Fibroblast of lung (primary cell): ENCODE data around the gene SEMG2. TPM values are rescaled to one million over a fixed set of nuclear protein-coding genes. Genes with fewer than 3 reads are reported as not detected.

Source experiments
- DNase-seq, 2 donors: peaks; one replicate each; pipeline versions ENCODE4 v3.0.0 to v3.0.0-alpha.2; 2010; ENCODE audit warnings: low read depth in 2 of 2
- H2AFZ ChIP-seq: 2 replicates; pipeline ENCODE4 v1.5.1; 2012; ENCODE audit warnings: low read length, control low read depth, inconsistent platforms
- H3K27ac ChIP-seq: 2 replicates; pipeline ENCODE4 v1.5.1; 2011; ENCODE audit warnings: low read length, control low read depth; ENCODE audit not compliant: insufficient read depth
- H3K27me3 ChIP-seq: 2 replicates; pipeline ENCODE4 v1.5.1; 2011; ENCODE audit warnings: mild to moderate bottlenecking, low read length; ENCODE audit not compliant: control insufficient read depth, insufficient read depth
- H3K36me3 ChIP-seq: 2 replicates; pipeline ENCODE4 v1.5.1; 2011; ENCODE audit warnings: low read length; ENCODE audit not compliant: control insufficient read depth, insufficient read depth
- H3K4me1 ChIP-seq: 2 replicates; pipeline ENCODE4 v1.5.1; 2011; ENCODE audit warnings: low read length; ENCODE audit not compliant: control insufficient read depth, insufficient read depth; ENCODE audit errors: extremely low read depth
- H3K4me2 ChIP-seq: 2 replicates; pipeline ENCODE4 v1.5.1; 2011; ENCODE audit warnings: low read length, control low read depth; ENCODE audit not compliant: insufficient read depth; ENCODE audit errors: extremely low read depth
- H3K4me3 ChIP-seq, 4 experiments: fragments of 200-600 bp in 1 of 4; sonication (generic) in 1 of 4; replicated peaks in 1 of 4; 2 replicates each; pipeline ENCODE4 v1.5.1; 2011 to 2016; ENCODE audit warnings: low read length in 4 of 4, low read depth in 3 of 4, mild to moderate bottlenecking in 3 of 4, control low read depth in 2 of 4, inconsistent platforms in 1 of 4, mixed read lengths in 1 of 4; ENCODE audit not compliant: insufficient read depth in 1 of 4; ENCODE audit errors: control extremely low read depth in 1 of 4
- H3K79me2 ChIP-seq: 2 replicates; pipeline ENCODE4 v1.5.1; 2012; ENCODE audit warnings: mild to moderate bottlenecking, low read length, inconsistent platforms; ENCODE audit not compliant: control insufficient read depth, insufficient read depth
- H3K9ac ChIP-seq: 2 replicates; pipeline ENCODE4 v1.5.1; 2011; ENCODE audit warnings: mild to moderate bottlenecking, low read length, control low read depth; ENCODE audit not compliant: insufficient read depth
- H3K9me3 ChIP-seq: 2 replicates; pipeline ENCODE4 v1.5.1; 2012; ENCODE audit warnings: low read depth, low read length; ENCODE audit not compliant: control insufficient read depth, insufficient read depth
- H4K20me1 ChIP-seq: 2 replicates; pipeline ENCODE4 v1.5.1; 2011; ENCODE audit warnings: low read length; ENCODE audit not compliant: control insufficient read depth, insufficient read depth; ENCODE audit errors: extremely low read depth
- CTCF ChIP-seq, 2 donors: IDR thresholded peaks in 1 of 2; conservative IDR thresholded peaks in 1 of 2; 1 replicate in 1 of 2; 2 replicates in 1 of 2; pipeline ENCODE4 v1.5.1; 2011 to 2012; ENCODE audit warnings: low read length in 2 of 2, control low read depth in 1 of 2, inconsistent platforms in 1 of 2, low read depth in 1 of 2, mild to moderate bottlenecking in 1 of 2
- EZH2 ChIP-seq: IDR thresholded peaks from 2 replicates; pipeline ENCODE4 v1.5.1; 2012; ENCODE audit warnings: low read length, control low read depth, mild to moderate bottlenecking; ENCODE audit errors: missing control alignments
- polyA plus RNA-seq, 2 donors: library from polyadenylated mRNA; depleted of rRNA in 1 of 2; stranded (reverse) in 1 of 2; unstranded in 1 of 2; fragments of >200 nt; gene quantifications; 2 replicates each; pipeline ENCODE4 v1.2.1, GENCODE V29; 2011 to 2012; ENCODE audit warnings: missing spikeins in 1 of 2
- total RNA-seq: library from RNA; depleted of rRNA; stranded (reverse); fragments of >200 nt; gene quantifications from 2 replicates; pipeline ENCODE4 v1.2.1, GENCODE V29; 2014

SEMG2 gene
- total and polyA plus RNA-seq, 2 donors (not counting 1 experiment from before 2014, with no cell fraction given): not detected

DNA sequence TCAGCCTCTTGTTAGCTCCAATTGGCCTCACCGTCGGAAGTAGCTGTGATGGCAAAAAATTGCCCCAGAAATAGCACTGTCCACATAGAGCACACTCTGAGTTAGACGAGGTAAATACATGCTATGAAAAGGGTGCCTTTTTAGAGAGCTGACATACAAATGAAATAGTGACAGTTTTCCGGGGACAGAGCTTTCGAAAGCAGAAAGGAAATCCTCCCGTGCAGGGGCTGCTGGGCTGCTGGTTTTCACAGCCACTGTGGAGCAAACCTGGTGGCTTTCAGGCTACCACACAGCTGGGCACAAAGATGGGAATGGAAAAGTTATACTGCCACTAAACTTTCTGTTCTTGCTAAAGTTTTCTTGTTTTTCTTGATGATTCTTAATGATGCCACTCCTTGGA is 24.9 kb downstream of the SEMG2 start:
- Histone ChIP-seq H3K79me2 (no peaks in the 10 kb centered on the region), H2AFZ (no peak overlapping the region), H3K27me3 (peaks cover 3% of the 10 kb centered on the region), H3K9me3 (no peaks in the 10 kb centered on the region), H3K27ac (no peak overlapping the region), H3K4me2 (no peak overlapping the region), H3K4me3 (no peak overlapping the region), H3K4me1 (no peaks in the 10 kb centered on the region), H4K20me1 (no peaks in the 10 kb centered on the region), H3K9ac (no peak overlapping the region), H3K36me3 (no peaks in the 10 kb centered on the region)
- DNase-seq: no peak
- TF ChIP-seq CTCF (conservative IDR thresholded peaks at IDR 0.05 in 1 of 2, IDR thresholded peaks at IDR 0.05 in 1 of 2; ENCODE audit: low read depth in 1 of 2, low read length in 2 of 2) (no peak), EZH2 (no peak)

GRCh38 chr20:45247865-45248264 is 26.7 kb downstream of the SEMG2 start:
- no peak overlapping the region for H2AFZ ChIP-seq
- no peaks in the 10 kb centered on the region for H3K4me1 ChIP-seq
- no peak overlapping the region for H3K9ac ChIP-seq
- H4K20me1 ChIP-seq: no peaks in the 10 kb centered on the region
- H3K4me2 ChIP-seq: no peak overlapping the region
- no peaks in the 10 kb centered on the region for H3K9me3 ChIP-seq
- no peaks in the 10 kb centered on the region for H3K79me2 ChIP-seq
- H3K36me3 ChIP-seq: no peaks in the 10 kb centered on the region
- no peak for DNase-seq
- peaks cover 6% of the 10 kb centered on the region for H3K27me3 ChIP-seq
- H3K4me3 ChIP-seq: no peak overlapping the region
- no peak overlapping the region for H3K27ac ChIP-seq
- TF ChIP-seq EZH2 (no peak), CTCF (conservative IDR thresholded peaks at IDR 0.05 in 1 of 2, IDR thresholded peaks at IDR 0.05 in 1 of 2; ENCODE audit: low read depth in 1 of 2, low read length in 2 of 2) (no peak)

GRCh38 chr20:45248609-45249008 is 27.4 kb downstream of the SEMG2 start:
- H3K4me3 ChIP-seq: no peak overlapping the region
- no peaks in the 10 kb centered on the region for H4K20me1 ChIP-seq
- H3K27me3 ChIP-seq: peaks cover 6% of the 10 kb centered on the region
- no peak overlapping the region for H3K27ac ChIP-seq
- H3K4me2 ChIP-seq: no peak overlapping the region
- TF ChIP-seq EZH2: no peak
- TF ChIP-seq CTCF (conservative IDR thresholded peaks at IDR 0.05 in 1 of 2, IDR thresholded peaks at IDR 0.05 in 1 of 2; ENCODE audit: low read depth in 1 of 2, low read length in 2 of 2): no peak
- DNase-seq: no peak
- no peak overlapping the region for H3K9ac ChIP-seq
- H3K36me3 ChIP-seq: no peaks in the 10 kb centered on the region
- no peaks in the 10 kb centered on the region for H3K4me1 ChIP-seq
- no peaks in the 10 kb centered on the region for H3K9me3 ChIP-seq
- H3K79me2 ChIP-seq: no peaks in the 10 kb centered on the region
- no peak overlapping the region for H2AFZ ChIP-seq
